Measurements from ENCODE around the gene HDAC4.

Gene HDAC4

GRCh38 chr2:239150125-239151011, 250.5 kb downstream of the HDAC4 start:
- in situ Hi-C loops (cut with MboI; ENCODE audit: low sequenced_read_pairs), result no loop called here

GRCh38 chr2:239149501-239149900, 251.3 kb downstream of the HDAC4 start:
- in situ Hi-C loops (cut with MboI; ENCODE audit: low sequenced_read_pairs), result no loop called here

GRCh38 chr2:239148495-239149200, 252.2 kb downstream of the HDAC4 start:
- in situ Hi-C loops (cut with MboI; ENCODE audit: low sequenced_read_pairs), result no loop called here

GRCh38 chr2:239147376-239147775, 253.4 kb downstream of the HDAC4 start:
- in situ Hi-C loops (cut with MboI; ENCODE audit: low sequenced_read_pairs), result no loop called here

- in situ Hi-C loops (cut with MboI; ENCODE audit: low sequenced_read_pairs), result no loop called here
These were observed 254.1 kb downstream of the HDAC4 start for GRCh38 chr2:239146741-239147181.

GRCh38 chr2:239146011-239146641, 254.7 kb downstream of the HDAC4 start:
- in situ Hi-C loops (cut with MboI; ENCODE audit: low sequenced_read_pairs), result no loop called here

- in situ Hi-C loops (cut with MboI; ENCODE audit: low sequenced_read_pairs), result no loop called here
These were observed 255.2 kb downstream of the HDAC4 start for GRCh38 chr2:239145601-239146000.

- in situ Hi-C loops (cut with MboI; ENCODE audit: low sequenced_read_pairs), result no loop called here
These were observed 255.7 kb downstream of the HDAC4 start for GRCh38 chr2:239145106-239145505.

- in situ Hi-C loops (cut with MboI; ENCODE audit: low sequenced_read_pairs), result no loop called here
These were observed 256.2 kb downstream of the HDAC4 start for GRCh38 chr2:239144713-239144999.

- in situ Hi-C loops (cut with MboI; ENCODE audit: low sequenced_read_pairs), result no loop called here
These were observed 256.7 kb downstream of the HDAC4 start for GRCh38 chr2:239143858-239144712.

GRCh38 chr2:239142806-239143205, 258.0 kb downstream of the HDAC4 start:
- in situ Hi-C loops (cut with MboI; ENCODE audit: low sequenced_read_pairs), result no loop called here

GRCh38 chr2:239142296-239142695, 258.5 kb downstream of the HDAC4 start:
- in situ Hi-C loops (cut with MboI; ENCODE audit: low sequenced_read_pairs), result no loop called here

- in situ Hi-C loops (cut with MboI; ENCODE audit: low sequenced_read_pairs), result no loop called here
These were observed 259.6 kb downstream of the HDAC4 start for GRCh38 chr2:239141021-239141760.

GRCh38 chr2:239140346-239141020, 260.3 kb downstream of the HDAC4 start:
- in situ Hi-C loops (cut with MboI; ENCODE audit: low sequenced_read_pairs), result no loop called here

- in situ Hi-C loops (cut with MboI; ENCODE audit: low sequenced_read_pairs), result no loop called here
These were observed 261.3 kb downstream of the HDAC4 start for GRCh38 chr2:239139566-239139965.

GRCh38 chr2:239139101-239139500, 261.7 kb downstream of the HDAC4 start:
- in situ Hi-C loops (cut with MboI; ENCODE audit: low sequenced_read_pairs), result no loop called here

- in situ Hi-C loops (cut with MboI; ENCODE audit: low sequenced_read_pairs), result no loop called here
These were observed 262.2 kb downstream of the HDAC4 start for GRCh38 chr2:239138610-239139009.

- in situ Hi-C loops (cut with MboI; ENCODE audit: low sequenced_read_pairs), result no loop called here
These were observed 262.9 kb downstream of the HDAC4 start for GRCh38 chr2:239137898-239138283.

- in situ Hi-C loops (cut with MboI; ENCODE audit: low sequenced_read_pairs), result no loop called here
These were observed 263.5 kb downstream of the HDAC4 start for GRCh38 chr2:239137165-239137897.
